Effector memory CD4-positive, alpha-beta T cell (primary cell): ENCODE data around the gene MYL10.

ENCODE experiments used
- DNase-seq, 3 donors: peaks; one replicate each; pipeline ENCODE4 v3.0.0-alpha.2; 2020
- H3K27ac ChIP-seq: 2 replicates; pipeline ENCODE4 v1.7.0; 2013; ENCODE audit warnings: mild to moderate bottlenecking, low read length, moderate library complexity; ENCODE audit not compliant: insufficient read depth, poor library complexity, severe bottlenecking
- H3K27me3 ChIP-seq: replicated peaks from 2 replicates; pipeline ENCODE4 v1.7.0; 2013; ENCODE audit warnings: mild to moderate bottlenecking, low read length; ENCODE audit not compliant: insufficient read depth, control insufficient read depth, poor library complexity, severe bottlenecking
- H3K36me3 ChIP-seq: 2 replicates; pipeline ENCODE4 v1.7.0; 2013; ENCODE audit warnings: mild to moderate bottlenecking, low read length, moderate library complexity; ENCODE audit not compliant: control insufficient read depth, insufficient read depth
- H3K4me1 ChIP-seq: 2 replicates; pipeline ENCODE4 v1.7.0; 2013; ENCODE audit warnings: low read length, mild to moderate bottlenecking; ENCODE audit not compliant: control insufficient read depth, insufficient read depth, poor library complexity, severe bottlenecking
- H3K4me3 ChIP-seq: 2 replicates; pipeline ENCODE4 v1.7.0; 2013; ENCODE audit warnings: low read length, low read depth, mild to moderate bottlenecking; ENCODE audit not compliant: insufficient read depth, poor library complexity, severe bottlenecking
- H3K9me3 ChIP-seq: 2 replicates; pipeline ENCODE4 v1.7.0; 2013; ENCODE audit warnings: mild to moderate bottlenecking, low read length, moderate library complexity; ENCODE audit not compliant: control insufficient read depth

Gene MYL10

GRCh38 chr7:101580596-101580995 lies 48.5 kb downstream of the MYL10 start:
- Histone ChIP-seq H3K36me3 (no peaks in the 10 kb centered on the region), H3K9me3 (no peaks in the 10 kb centered on the region), H3K4me1 (no peaks in the 10 kb centered on the region)

GRCh38 chr7:101578552-101578951 lies 50.5 kb downstream of the MYL10 start:
- Histone ChIP-seq H3K9me3 (no peaks in the 10 kb centered on the region), H3K4me3 (no peak overlapping the region), H3K27ac (no peak overlapping the region), H3K27me3 (no peaks in the 10 kb centered on the region), H3K36me3 (no peaks in the 10 kb centered on the region), H3K4me1 (no peaks in the 10 kb centered on the region)
- no peak for DNase-seq

More at GRCh38 chr7:101580596-101580995, 48.5 kb downstream of the MYL10 start:
- Histone ChIP-seq H3K27me3 (no peaks in the 10 kb centered on the region), H3K27ac (no peak overlapping the region), H3K4me3 (no peak overlapping the region)
- no peak for DNase-seq

GRCh38 chr7:101576998-101577397 lies 52.1 kb downstream of the MYL10 start:
- no peak for DNase-seq
- H3K4me3 ChIP-seq = no peak overlapping the region
- no peaks in the 10 kb centered on the region for H3K27me3 ChIP-seq
- H3K27ac ChIP-seq = no peak overlapping the region
- H3K36me3 ChIP-seq = no peaks in the 10 kb centered on the region
- H3K4me1 ChIP-seq = no peaks in the 10 kb centered on the region
- H3K9me3 ChIP-seq = no peaks in the 10 kb centered on the region

- H3K4me3 ChIP-seq = no peak overlapping the region
- H3K36me3 ChIP-seq = no peaks in the 10 kb centered on the region
- no peaks in the 10 kb centered on the region for H3K27me3 ChIP-seq
- no peaks in the 10 kb centered on the region for H3K9me3 ChIP-seq
- no peak for DNase-seq
- H3K4me1 ChIP-seq = no peaks in the 10 kb centered on the region
- no peak overlapping the region for H3K27ac ChIP-seq
Measured at GRCh38 chr7:101575721-101576120, 53.4 kb downstream of the MYL10 start.

- Histone ChIP-seq H3K9me3 (no peaks in the 10 kb centered on the region), H3K4me1 (no peaks in the 10 kb centered on the region), H3K36me3 (no peaks in the 10 kb centered on the region), H3K27me3 (no peaks in the 10 kb centered on the region), H3K27ac (no peak overlapping the region), H3K4me3 (no peak overlapping the region)
- DNase-seq = no peak
Measured at GRCh38 chr7:101575168-101575567, 53.9 kb downstream of the MYL10 start.

GRCh38 chr7:101572156-101572555 lies 56.9 kb downstream of the MYL10 start:
- no peaks in the 10 kb centered on the region for H3K9me3 ChIP-seq
- no peaks in the 10 kb centered on the region for H3K36me3 ChIP-seq
- no peaks in the 10 kb centered on the region for H3K27me3 ChIP-seq
- DNase-seq = no peak
- no peaks in the 10 kb centered on the region for H3K4me1 ChIP-seq
- no peak overlapping the region for H3K4me3 ChIP-seq
- H3K27ac ChIP-seq = no peak overlapping the region

GRCh38 chr7:101567230-101567629 lies 61.9 kb downstream of the MYL10 start:
- Histone ChIP-seq H3K9me3 (no peaks in the 10 kb centered on the region), H3K27ac (no peak overlapping the region), H3K27me3 (no peaks in the 10 kb centered on the region), H3K4me3 (no peak overlapping the region), H3K36me3 (no peaks in the 10 kb centered on the region), H3K4me1 (no peaks in the 10 kb centered on the region)
- DNase-seq = no peak

- no peaks in the 10 kb centered on the region for H3K9me3 ChIP-seq
- no peak for DNase-seq
Measured at GRCh38 chr7:101565601-101566209, 63.4 kb downstream of the MYL10 start.

GRCh38 chr7:101564778-101565211 lies 64.3 kb downstream of the MYL10 start:
- Histone ChIP-seq H3K9me3 (no peaks in the 10 kb centered on the region), H3K27ac (no peak overlapping the region), H3K4me3 (no peak overlapping the region), H3K36me3 (no peaks in the 10 kb centered on the region), H3K27me3 (no peaks in the 10 kb centered on the region), H3K4me1 (no peaks in the 10 kb centered on the region)
- no peak for DNase-seq

More at GRCh38 chr7:101565601-101566209, 63.4 kb downstream of the MYL10 start:
- no peaks in the 10 kb centered on the region for H3K27me3 ChIP-seq
- no peaks in the 10 kb centered on the region for H3K36me3 ChIP-seq
- H3K27ac ChIP-seq = no peak overlapping the region
- H3K4me3 ChIP-seq = no peak overlapping the region
- H3K4me1 ChIP-seq = no peaks in the 10 kb centered on the region

GRCh38 chr7:101563943-101564777 lies 64.9 kb downstream of the MYL10 start:
- no peak for DNase-seq
- H3K9me3 ChIP-seq = no peaks in the 10 kb centered on the region
- H3K4me1 ChIP-seq = no peaks in the 10 kb centered on the region
- no peak overlapping the region for H3K4me3 ChIP-seq
- H3K36me3 ChIP-seq = no peaks in the 10 kb centered on the region
- H3K27ac ChIP-seq = no peak overlapping the region
- H3K27me3 ChIP-seq = no peaks in the 10 kb centered on the region
